ENCODE data around the gene SMPDL3A.

- TF ChIP-seq, protein P1, sequence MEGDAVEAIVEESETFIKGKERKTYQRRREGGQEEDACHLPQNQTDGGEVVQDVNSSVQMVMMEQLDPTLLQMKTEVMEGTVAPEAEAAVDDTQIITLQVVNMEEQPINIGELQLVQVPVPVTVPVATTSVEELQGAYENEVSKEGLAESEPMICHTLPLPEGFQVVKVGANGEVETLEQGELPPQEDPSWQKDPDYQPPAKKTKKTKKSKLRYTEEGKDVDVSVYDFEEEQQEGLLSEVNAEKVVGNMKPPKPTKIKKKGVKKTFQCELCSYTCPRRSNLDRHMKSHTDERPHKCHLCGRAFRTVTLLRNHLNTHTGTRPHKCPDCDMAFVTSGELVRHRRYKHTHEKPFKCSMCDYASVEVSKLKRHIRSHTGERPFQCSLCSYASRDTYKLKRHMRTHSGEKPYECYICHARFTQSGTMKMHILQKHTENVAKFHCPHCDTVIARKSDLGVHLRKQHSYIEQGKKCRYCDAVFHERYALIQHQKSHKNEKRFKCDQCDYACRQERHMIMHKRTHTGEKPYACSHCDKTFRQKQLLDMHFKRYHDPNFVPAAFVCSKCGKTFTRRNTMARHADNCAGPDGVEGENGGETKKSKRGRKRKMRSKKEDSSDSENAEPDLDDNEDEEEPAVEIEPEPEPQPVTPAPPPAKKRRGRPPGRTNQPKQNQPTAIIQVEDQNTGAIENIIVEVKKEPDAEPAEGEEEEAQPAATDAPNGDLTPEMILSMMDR (IDR thresholded peaks at IDR 0.05): no peak
- TF ChIP-seq POLR2AphosphoS5 (IDR thresholded peaks at IDR 0.05; ENCODE audit: low read depth, low read length) (no peak), SIN3A (IDR thresholded peaks at IDR 0.05; ENCODE audit: borderline replicate concordance, insufficient read depth, low read depth, low read length) (no peak)
- TF ChIP-seq, protein P2, sequence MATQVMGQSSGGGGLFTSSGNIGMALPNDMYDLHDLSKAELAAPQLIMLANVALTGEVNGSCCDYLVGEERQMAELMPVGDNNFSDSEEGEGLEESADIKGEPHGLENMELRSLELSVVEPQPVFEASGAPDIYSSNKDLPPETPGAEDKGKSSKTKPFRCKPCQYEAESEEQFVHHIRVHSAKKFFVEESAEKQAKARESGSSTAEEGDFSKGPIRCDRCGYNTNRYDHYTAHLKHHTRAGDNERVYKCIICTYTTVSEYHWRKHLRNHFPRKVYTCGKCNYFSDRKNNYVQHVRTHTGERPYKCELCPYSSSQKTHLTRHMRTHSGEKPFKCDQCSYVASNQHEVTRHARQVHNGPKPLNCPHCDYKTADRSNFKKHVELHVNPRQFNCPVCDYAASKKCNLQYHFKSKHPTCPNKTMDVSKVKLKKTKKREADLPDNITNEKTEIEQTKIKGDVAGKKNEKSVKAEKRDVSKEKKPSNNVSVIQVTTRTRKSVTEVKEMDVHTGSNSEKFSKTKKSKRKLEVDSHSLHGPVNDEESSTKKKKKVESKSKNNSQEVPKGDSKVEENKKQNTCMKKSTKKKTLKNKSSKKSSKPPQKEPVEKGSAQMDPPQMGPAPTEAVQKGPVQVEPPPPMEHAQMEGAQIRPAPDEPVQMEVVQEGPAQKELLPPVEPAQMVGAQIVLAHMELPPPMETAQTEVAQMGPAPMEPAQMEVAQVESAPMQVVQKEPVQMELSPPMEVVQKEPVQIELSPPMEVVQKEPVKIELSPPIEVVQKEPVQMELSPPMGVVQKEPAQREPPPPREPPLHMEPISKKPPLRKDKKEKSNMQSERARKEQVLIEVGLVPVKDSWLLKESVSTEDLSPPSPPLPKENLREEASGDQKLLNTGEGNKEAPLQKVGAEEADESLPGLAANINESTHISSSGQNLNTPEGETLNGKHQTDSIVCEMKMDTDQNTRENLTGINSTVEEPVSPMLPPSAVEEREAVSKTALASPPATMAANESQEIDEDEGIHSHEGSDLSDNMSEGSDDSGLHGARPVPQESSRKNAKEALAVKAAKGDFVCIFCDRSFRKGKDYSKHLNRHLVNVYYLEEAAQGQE (IDR thresholded peaks at IDR 0.05; ENCODE audit: insufficient read depth in 1 of 2, low read depth in 2 of 2, low read length in 1 of 2): no peak
Observed at GRCh38 chr6:122755901-122756300, 33.2 kb upstream of the SMPDL3A start.

All from Panc1 (cell line).